Measurements from ENCODE around the gene NEUROD1. TPM values are rescaled to one million over a fixed set of nuclear protein-coding genes. Genes with fewer than 3 reads are reported as not detected.
A peak's percentile ranks its signal among the peaks of the same experiment; 100 is the strongest.
"Not testable (repeated sequence)": the region's sequence is repeated elsewhere in the genome, so short reads cannot be mapped to it uniquely, and the experiment has no call there.

NEUROD1 gene
- total and polyA plus RNA-seq, 11 donors = not detected

GRCh38 chr2:181715033-181715630 is 34.8 kb upstream of the NEUROD1 start:
- ATAC-seq = peak in 3 of 4 donors; percentile 57 to 69 (median 58)
- TF ChIP-seq POLR2A (IDR thresholded peaks at IDR 0.05) (no peak), CTCF (IDR thresholded peaks at IDR 0.05) (peak; percentile 46 to 73 (median 63))
- DNase-seq = peak in 4 of 5 donors; percentile 37 to 63 (median 49)

GRCh38 chr2:181711051-181711450 is 30.7 kb upstream of the NEUROD1 start:
- H3K4me1 ChIP-seq, H3K27ac ChIP-seq, H3K27me3 ChIP-seq, H3K36me3 ChIP-seq, H3K9me3 ChIP-seq, DNase-seq, H3K4me3 ChIP-seq, ATAC-seq: not testable (repeated sequence)
- intact Hi-C loops (cut with DNase I) = loop anchor here in 9 of 10 donors (5.0 to 10.0 kb wide), 8 partner anchors 136 to 1586 kb away; no protein-coding TSS in a partner anchor

More at GRCh38 chr2:181715033-181715630, 34.8 kb upstream of the NEUROD1 start:
- H3K4me1 ChIP-seq = no peaks in the 10 kb centered on the region
- H3K9me3 ChIP-seq = no peaks in the 10 kb centered on the region
- H3K36me3 ChIP-seq = no peaks in the 10 kb centered on the region
- no peak overlapping the region for H3K27ac ChIP-seq
- no peaks in the 10 kb centered on the region for H3K27me3 ChIP-seq
- H3K4me3 ChIP-seq = no peak overlapping the region
- intact Hi-C loops (cut with DNase I) = loop anchor here (2.0 to 10.0 kb wide), 10 partner anchors 140 to 1593 kb away; no protein-coding TSS in a partner anchor
- WGBS, 4 donors = 0% methylated on average over 2 of the region's 2 CpGs

GRCh38 chr2:181702519-181702918 is 22.2 kb upstream of the NEUROD1 start:
- H3K4me3 ChIP-seq; H3K9me3 ChIP-seq; H3K36me3 ChIP-seq; H3K4me1 ChIP-seq; H3K27ac ChIP-seq; intact Hi-C loops (cut with DNase I); ATAC-seq; DNase-seq; H3K27me3 ChIP-seq: not testable (repeated sequence)
- WGBS, 4 donors = 84 to 88% (median 87%) methylated on average over 3 of the region's 3 CpGs

GRCh38 chr2:181698223-181698622 is 17.9 kb upstream of the NEUROD1 start:
- H3K36me3 ChIP-seq = no peaks in the 10 kb centered on the region
- WGBS, 4 donors = 76 to 86% (median 81%) methylated on average over 1 of the region's 1 CpG
- DNase-seq (no peak), ATAC-seq (no peak)
- TF ChIP-seq CTCF (IDR thresholded peaks at IDR 0.05) = no peak
- TF ChIP-seq POLR2A (IDR thresholded peaks at IDR 0.05) = no peak
- peaks cover 0 to 5% (median 0%) of the 10 kb centered on the region in 12 donors for H3K4me1 ChIP-seq
- no peak overlapping the region for H3K27ac ChIP-seq
- peaks cover 0 to 10% (median 0%) of the 10 kb centered on the region in 9 donors for H3K27me3 ChIP-seq
- no peak overlapping the region for H3K4me3 ChIP-seq
- peaks cover 0 to 5% (median 0%) of the 10 kb centered on the region in 12 donors for H3K9me3 ChIP-seq
- intact Hi-C loops (cut with DNase I) = loop anchor here in 1 of 10 donors (10.0 kb wide), 1 partner anchor 113 kb away; no protein-coding TSS in a partner anchor

- no peak for ATAC-seq
Observed at GRCh38 chr2:181697571-181697970, 17.3 kb upstream of the NEUROD1 start.

More at GRCh38 chr2:181697571-181697970, 17.3 kb upstream of the NEUROD1 start:
- Histone ChIP-seq H3K4me1 (peaks cover 0 to 5% (median 0%) of the 10 kb centered on the region in 12 donors), H3K27ac (peak overlapping the region in 1 of 12 donors; percentile 3), H3K9me3 (peaks cover 0 to 5% (median 0%) of the 10 kb centered on the region in 12 donors), H3K36me3 (no peaks in the 10 kb centered on the region), H3K27me3 (peaks cover 0 to 10% (median 0%) of the 10 kb centered on the region in 9 donors), H3K4me3 (no peak overlapping the region)
- 65 to 74% (median 72%) methylated on average over 1 of the region's 1 CpG for WGBS, 4 donors
- TF ChIP-seq CTCF (IDR thresholded peaks at IDR 0.05) (no peak), POLR2A (IDR thresholded peaks at IDR 0.05) (no peak)
- intact Hi-C loops (cut with DNase I) = loop anchor here in 1 of 10 donors (10.0 kb wide), 1 partner anchor 113 kb away; no protein-coding TSS in a partner anchor
- DNase-seq = no peak

Data from heart left ventricle (tissue), 16 donors.